D721Med (cell line): ENCODE results near the gene C15orf39.
"Not testable (repeated sequence)": the region's sequence is repeated elsewhere in the genome, so short reads cannot be mapped to it uniquely, and the experiment has no call there.

ENCODE experiments used
- DNase-seq: peaks from one replicate; pipeline ENCODE4 v3.0.0; 2011; ENCODE audit warnings: low spot score; ENCODE audit not compliant: insufficient read length
- FAIRE-seq: peaks from 2 replicates; lab custom pipeline; 2011; peaks lifted over from hg19 to GRCh38; lab: Jason Lieb, UNC
- TF ChIP-seq, protein P1 (sequence below): IDR thresholded peaks from 2 replicates; pipeline ENCODE4 v1.5.1; 2012; ENCODE audit warnings: mild to moderate bottlenecking, control low read depth; ENCODE audit not compliant: insufficient read depth; ENCODE audit errors: missing control alignments

Gene C15orf39

DNA sequence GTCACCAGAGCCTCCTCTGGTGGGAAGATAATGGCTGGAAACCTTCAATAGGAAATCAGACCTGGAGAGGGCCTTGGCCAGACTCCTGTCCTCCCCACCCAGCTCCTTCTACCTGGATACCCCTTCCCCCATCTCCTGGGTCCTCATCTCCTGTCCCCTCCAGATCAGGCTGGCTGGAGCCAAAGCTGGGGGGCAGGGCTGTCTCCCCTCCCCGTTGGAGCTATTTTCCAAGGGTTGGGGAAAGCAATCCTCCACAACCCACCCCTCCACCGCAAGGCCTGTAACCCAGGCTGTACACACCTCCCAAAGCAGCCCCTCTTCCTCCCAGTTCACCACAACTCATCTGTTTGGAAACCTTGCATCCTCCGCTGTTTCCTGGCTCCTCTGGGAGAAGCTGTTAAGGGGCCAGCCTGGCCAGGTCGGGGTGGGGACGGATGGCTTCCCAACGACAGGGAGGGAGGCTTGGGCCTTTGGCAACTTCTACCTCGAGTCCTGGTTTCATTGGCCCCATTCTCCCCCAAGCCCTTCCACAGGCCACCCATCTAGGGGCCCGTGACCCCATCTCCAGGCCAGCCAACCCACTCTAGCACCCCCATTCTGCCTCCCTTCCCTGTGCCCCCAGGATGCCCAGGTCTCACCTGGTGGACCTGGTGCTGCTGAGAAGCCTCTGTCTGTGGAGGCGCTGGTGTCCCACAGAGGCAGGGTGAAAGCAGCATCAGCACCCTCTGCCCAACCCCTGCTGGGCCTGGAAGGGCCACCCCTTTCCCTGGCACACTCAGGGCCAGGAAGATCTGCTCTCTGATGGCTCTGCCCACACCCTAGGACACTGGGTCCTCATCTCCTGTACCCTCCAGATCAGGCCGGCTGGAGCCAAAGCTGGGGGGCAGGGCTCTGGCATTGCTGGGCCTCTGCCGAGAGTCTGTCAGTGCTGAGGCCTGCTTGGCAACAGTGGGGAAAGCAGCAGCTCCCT is 34.4 kb downstream of the C15orf39 start:
- TF ChIP-seq, protein P1, sequence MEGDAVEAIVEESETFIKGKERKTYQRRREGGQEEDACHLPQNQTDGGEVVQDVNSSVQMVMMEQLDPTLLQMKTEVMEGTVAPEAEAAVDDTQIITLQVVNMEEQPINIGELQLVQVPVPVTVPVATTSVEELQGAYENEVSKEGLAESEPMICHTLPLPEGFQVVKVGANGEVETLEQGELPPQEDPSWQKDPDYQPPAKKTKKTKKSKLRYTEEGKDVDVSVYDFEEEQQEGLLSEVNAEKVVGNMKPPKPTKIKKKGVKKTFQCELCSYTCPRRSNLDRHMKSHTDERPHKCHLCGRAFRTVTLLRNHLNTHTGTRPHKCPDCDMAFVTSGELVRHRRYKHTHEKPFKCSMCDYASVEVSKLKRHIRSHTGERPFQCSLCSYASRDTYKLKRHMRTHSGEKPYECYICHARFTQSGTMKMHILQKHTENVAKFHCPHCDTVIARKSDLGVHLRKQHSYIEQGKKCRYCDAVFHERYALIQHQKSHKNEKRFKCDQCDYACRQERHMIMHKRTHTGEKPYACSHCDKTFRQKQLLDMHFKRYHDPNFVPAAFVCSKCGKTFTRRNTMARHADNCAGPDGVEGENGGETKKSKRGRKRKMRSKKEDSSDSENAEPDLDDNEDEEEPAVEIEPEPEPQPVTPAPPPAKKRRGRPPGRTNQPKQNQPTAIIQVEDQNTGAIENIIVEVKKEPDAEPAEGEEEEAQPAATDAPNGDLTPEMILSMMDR: no peak
- DNase-seq (no peak), FAIRE-seq (no peak)

DNA sequence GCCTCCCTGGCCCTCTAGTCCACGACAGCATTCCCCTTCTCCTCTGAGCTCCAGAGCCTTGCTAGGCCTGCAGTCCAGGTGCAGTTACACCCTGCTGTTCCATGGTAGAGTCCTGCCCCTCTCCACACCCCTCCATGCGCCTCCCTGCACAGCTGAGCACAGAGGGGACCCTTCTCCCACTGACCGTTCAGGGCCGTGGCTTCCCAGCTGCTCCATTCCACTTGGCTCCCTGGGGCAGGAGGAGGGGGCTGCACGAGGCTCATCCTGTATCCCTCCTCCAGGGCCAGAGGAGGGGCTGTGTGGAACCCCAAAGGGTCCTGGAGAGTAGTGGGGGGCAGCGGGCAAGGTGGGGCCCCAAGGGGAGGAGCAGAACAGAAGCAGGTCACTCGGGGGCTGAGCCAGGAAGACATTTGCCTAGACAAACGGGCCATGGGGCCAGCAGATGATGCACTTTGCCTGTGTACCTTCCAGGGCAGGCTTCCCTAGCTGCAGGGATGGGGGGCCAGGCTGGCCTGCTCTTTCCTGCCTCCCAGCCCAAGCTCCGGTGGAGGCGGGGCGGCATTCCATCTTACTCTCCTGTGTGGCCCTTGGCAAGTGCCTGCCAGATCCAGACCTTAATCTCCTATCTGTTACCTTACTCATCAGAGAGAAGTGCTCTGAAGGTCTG is 35.8 kb downstream of the C15orf39 start:
- DNase-seq (no peak), FAIRE-seq (no peak)
- TF ChIP-seq, protein P1: no peak

DNA sequence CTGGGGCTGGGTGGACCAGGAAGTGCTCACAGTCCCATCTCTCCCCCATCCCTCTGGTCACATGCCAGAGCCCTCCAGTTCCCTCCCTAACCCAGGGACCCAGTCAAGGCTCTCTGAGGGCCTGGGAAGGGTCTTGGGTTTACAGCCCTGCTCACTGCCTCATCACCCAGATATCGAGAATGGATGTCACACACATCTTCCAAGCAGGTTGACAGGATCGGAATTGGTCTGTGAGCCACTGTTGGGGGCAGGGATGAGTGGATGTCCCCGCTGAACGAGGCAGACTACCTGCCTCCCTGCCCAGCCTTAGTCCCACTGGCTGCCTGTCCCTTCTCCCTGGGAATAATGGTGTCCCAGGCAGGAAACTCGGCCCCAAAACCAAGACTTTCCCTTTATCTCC is 36.5 kb downstream of the C15orf39 start:
- DNase-seq (no peak), FAIRE-seq (no peak)

DNA sequence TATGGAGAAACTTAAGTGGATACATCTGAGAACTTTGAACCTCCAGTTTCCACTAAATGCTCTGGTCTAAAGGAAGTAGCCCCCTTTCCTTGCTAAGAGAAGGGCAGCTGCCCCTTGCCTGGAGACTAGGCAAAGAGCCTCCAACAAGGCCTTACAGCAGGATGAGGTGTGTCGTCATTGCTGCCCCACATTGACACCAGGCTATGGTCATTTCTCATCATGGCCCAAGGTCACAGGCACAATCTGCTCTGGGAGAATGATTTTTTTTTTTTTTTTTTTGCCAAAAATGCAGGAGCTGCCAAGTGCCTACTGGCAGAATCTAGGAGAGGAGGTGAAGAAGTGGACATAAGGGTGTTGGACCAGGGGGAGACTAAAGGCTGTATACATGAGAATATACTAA is 44.1 kb downstream of the C15orf39 start:
- FAIRE-seq, DNase-seq: not testable (repeated sequence)

More for the DNA sequence above, 36.5 kb downstream of the C15orf39 start:
- TF ChIP-seq, protein P1: no peak

DNA sequence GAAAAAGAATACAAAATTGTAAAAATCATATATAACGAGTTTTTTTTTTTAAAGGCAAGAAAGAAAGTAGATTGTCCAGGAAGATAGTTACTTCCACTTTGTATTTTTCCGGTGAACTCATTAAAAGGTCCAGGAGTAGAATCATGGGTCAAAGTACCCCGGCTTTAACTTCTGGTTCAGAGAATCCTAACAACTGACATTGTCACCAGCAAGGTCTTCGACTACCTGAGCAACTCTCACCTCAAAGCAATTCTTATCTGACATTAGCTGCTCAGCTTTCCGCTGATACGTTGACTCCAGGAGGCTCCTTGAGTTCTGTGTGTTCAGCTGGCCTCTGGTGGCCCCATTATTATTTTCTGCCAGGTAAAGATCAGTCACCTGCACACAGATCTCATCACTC is 47.3 kb downstream of the C15orf39 start:
- not testable (repeated sequence) for DNase-seq, FAIRE-seq

DNA sequence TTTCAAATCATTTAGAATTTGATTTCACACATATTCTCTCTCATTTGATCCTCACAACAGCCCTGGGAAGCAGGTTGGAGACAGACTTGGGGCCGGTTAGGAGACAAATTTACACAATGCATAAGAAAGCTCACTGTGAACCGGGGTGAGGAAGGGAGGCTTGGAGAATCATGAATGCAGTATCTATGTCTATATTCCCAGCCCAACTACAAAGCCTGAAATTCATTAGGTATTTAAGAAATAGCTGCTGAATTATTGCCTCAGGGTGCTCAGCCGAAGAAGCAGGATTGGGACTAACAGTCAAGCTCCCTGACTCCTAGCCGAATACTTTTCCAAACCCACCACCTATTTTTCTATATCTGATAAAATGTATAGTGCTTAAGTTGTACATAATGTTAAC is 48.0 kb downstream of the C15orf39 start:
- no peak for DNase-seq
- no peak for FAIRE-seq
- TF ChIP-seq, protein P1: no peak

DNA sequence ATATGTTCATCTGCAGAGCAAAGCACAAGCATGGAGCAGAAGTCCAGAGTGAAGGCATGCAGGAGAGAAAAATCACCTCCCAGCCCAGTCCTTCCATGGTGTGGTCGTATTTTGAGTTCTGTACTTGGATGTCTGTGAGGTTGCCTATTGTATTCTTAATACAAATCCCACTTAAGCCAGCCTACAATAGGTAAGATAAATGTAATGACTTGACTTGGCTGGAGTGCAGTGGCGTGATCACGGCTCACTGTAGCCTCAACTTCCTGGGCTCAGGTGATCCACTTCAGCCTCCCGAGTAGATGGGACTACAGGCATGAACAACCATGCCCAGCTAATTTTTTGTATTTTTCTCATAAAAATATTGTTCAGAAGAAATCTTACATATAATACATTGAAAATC is 49.7 kb downstream of the C15orf39 start:
- not testable (repeated sequence) for FAIRE-seq, DNase-seq

DNA sequence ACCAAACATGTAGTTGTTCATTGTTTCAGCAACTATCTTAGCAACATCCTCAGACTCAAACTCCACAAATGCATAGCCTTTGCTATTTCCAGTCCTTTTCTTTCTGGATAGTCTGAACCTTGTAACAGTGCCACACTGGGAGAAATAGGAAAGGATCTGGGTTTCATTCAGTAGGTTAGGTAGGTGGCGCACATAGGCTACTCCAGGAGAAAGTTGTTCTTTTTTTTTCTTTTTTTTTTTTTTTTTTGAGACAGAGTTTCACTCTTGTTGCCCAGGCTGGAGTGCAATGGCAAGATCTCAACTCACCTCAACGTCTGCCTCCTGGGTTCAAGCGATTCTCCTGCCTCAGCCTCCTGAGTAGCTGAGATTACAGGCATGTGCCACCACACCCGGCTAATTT is 50.6 kb downstream of the C15orf39 start:
- FAIRE-seq, DNase-seq: not testable (repeated sequence)

DNA sequence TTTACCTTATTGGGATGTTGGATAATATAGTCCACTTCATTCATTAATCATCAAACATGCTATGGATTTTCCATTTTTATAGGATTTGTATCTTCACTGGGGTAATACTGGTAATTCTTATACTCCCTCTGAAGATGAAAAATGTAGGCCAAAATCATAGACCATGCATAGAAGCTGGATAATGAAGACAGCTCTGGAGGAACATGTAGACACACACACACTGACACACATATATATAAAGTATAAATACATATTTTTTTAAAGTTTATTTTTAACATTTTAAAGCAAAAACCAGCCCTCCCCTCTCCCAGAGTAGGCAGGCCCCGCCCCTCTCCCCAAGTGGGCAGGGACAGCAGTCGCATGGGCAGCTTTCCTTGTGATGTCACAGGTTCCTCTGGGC is 56.4 kb downstream of the C15orf39 start, which contains the start of gene GOLGA6C:
Gene GOLGA6C, plus strand, starts transcription at position 301 of the 400 bp plus-strand sequence. CDS start 265 bp downstream, outside the sequence.
- FAIRE-seq, DNase-seq: not testable (repeated sequence)

DNA sequence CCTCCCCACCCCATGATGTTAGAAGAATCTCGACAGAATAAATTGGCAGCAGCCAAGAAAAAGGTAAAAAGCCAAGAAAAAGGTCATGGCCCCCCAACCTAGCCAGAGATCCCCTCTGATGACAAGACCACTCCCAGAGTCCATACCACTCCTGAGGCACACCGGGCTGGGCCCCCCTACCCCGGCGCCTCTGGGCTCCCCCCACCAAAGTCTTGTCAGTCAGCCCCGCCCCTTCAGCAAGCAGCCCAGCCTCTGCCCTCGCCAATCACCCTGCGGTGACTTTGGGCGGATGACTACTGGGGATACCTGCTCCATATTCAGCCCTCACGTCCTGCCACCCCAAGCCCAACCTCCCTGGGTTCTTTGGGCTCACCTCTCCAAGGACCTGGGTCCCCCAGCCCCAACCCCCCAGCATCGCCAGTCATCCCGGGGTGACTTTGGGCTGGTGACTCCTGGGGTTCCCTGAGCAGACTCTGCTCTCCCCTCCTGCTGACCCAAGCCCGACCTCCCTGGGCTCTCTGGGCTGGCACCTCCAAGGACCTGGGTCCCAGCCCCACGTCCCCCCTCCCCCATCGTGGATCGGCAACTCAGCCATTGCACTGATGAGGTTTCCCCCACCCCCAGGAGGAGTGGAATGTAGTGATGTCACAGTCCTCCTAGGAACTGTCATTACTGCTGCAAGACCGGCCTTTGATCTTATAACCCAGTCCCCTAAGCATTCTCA is 57.1 kb downstream of the C15orf39 start:
- DNase-seq, FAIRE-seq: not testable (repeated sequence)

DNA sequence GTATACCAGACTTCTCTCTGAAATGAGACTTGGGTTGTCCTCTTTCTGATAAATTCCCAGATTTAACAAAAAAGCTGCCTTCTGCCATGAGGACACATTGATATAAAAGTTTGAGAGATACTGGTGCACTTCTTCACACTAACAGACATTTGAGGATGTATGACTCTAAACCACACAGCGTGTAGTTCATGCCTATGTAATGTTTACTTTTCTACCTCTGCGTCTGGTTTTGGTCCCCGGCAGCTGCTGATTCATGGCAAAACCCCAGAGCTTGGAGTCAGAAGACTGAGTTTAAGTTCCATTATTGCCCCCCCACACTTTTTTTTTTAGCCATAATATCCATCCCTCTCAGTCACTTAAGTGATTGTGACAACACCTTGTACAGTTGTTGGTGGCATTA is 58.2 kb downstream of the C15orf39 start:
- not testable (repeated sequence) for DNase-seq, FAIRE-seq
